Panc1 (cell line): ENCODE data around the gene CCDC50. TPM values are rescaled to one million over a fixed set of nuclear protein-coding genes. Genes with fewer than 3 reads are reported as not detected.
A peak's percentile ranks its signal among the peaks of the same experiment; 100 is the strongest.

Experiments used
- ATAC-seq: fragments of 200-7000 bp; cut with Tn5 transposase; 2 replicates; pipeline ENCODE4 v1.9.1; 2020; ENCODE audit warnings: mild to moderate bottlenecking, moderate library complexity
- BruUV-seq: library from RNA; stranded (reverse); fragments of 400-500 nt; replicated peaks from 2 replicates; lab custom pipeline; 2021; lab: Mats Ljungman, UMichigan
- CTCF ChIA-PET: fragments of 300-600 bp; sonication (Branson Sonifier 250); formaldehyde crosslinking; loops from one replicate; lab custom pipeline; 2022; ENCODE audit warnings: antibody characterized with exemption; lab: Charles Lee
- POLR2A ChIA-PET: fragments of 300-600 bp; sonication (Branson Sonifier 250); formaldehyde crosslinking; loops from one replicate; lab custom pipeline; 2022; ENCODE audit warnings: antibody characterized with exemption; lab: Charles Lee
- DNase-seq: peaks from one replicate; pipeline ENCODE4 v3.0.0-alpha.2; 2010; ENCODE audit warnings: low read depth, low spot score
- H3K27ac ChIP-seq: 2 replicates; pipeline ENCODE4 v1.5.1; 2011; ENCODE audit warnings: mild to moderate bottlenecking, low read length, inconsistent platforms
- H3K27me3 ChIP-seq: fragments of 200-500 bp; sonication (Bioruptor generic); 2 replicates; pipeline ENCODE4 v1.6.0; 2014; ENCODE audit warnings: low read length, inconsistent platforms; ENCODE audit not compliant: control insufficient read depth, insufficient read depth
- H3K36me3 ChIP-seq: fragments of 200-500 bp; sonication (Bioruptor generic); 2 replicates; pipeline ENCODE4 v1.5.1; 2014; ENCODE audit warnings: inconsistent platforms, mild to moderate bottlenecking, low read length, moderate library complexity; ENCODE audit not compliant: control insufficient read depth, insufficient read depth
- H3K4me1 ChIP-seq: 2 replicates; pipeline ENCODE4 v1.5.1; 2011; ENCODE audit warnings: inconsistent platforms, mild to moderate bottlenecking, low read length, moderate library complexity; ENCODE audit not compliant: control insufficient read depth, insufficient read depth
- H3K4me3 ChIP-seq, 2 experiments: 2 replicates each; pipeline ENCODE4 v1.5.1; 2011 to 2012; ENCODE audit warnings: low read depth in 2 of 2, low read length in 2 of 2, mild to moderate bottlenecking in 2 of 2, inconsistent platforms in 1 of 2, moderate library complexity in 1 of 2
- H3K9me3 ChIP-seq: fragments of 200-500 bp; sonication (Bioruptor generic); 2 replicates; pipeline ENCODE4 v1.5.1; 2014; ENCODE audit warnings: low read depth, mild to moderate bottlenecking, inconsistent platforms, low read length, moderate library complexity; ENCODE audit not compliant: control insufficient read depth, insufficient read depth
- POLR2AphosphoS5 ChIP-seq: IDR thresholded peaks from 2 replicates; pipeline ENCODE4 v1.6.1; 2012; ENCODE audit warnings: mild to moderate bottlenecking, low read depth, low read length, moderate library complexity
- SIN3A ChIP-seq: IDR thresholded peaks from 2 replicates; pipeline ENCODE4 v1.6.1; 2012; ENCODE audit warnings: low read depth, mild to moderate bottlenecking, low read length, moderate library complexity, borderline replicate concordance; ENCODE audit not compliant: insufficient read depth
- TCF7L2 ChIP-seq: IDR thresholded peaks from 2 replicates; pipeline ENCODE4 v1.6.1; 2011; ENCODE audit warnings: mild to moderate bottlenecking, low read depth, low read length, inconsistent platforms
- in situ Hi-C: cut with HindIII; loops from 2 replicates; pipeline ENCODE4 v1.10.0; 2016; ENCODE audit warnings: low sequenced_read_pairs, low pct_unique_long_range_greater_than_20kb
- intact Hi-C: fragments of 100-400 bp; cut with micrococcal nuclease; formaldehyde crosslinking; loops from one replicate; pipeline ENCODE4 v1.10.0; 2022; ENCODE audit not compliant: unreplicated experiment
- total RNA-seq: library from RNA; stranded (reverse); gene quantifications from one replicate; pipeline ENCODE4 v1.2.1, GENCODE V29; 2021; ENCODE audit not compliant: unreplicated experiment
- TF ChIP-seq, protein P1 (sequence below): fragments of 450-650 bp; IDR thresholded peaks from 2 replicates; pipeline ENCODE4 v1.5.1; 2017; ENCODE audit warnings: mild to moderate bottlenecking
- TF ChIP-seq, protein P2 (sequence below), 2 experiments: IDR thresholded peaks; 2 replicates each; pipeline ENCODE4 v1.6.1; 2011 to 2012; ENCODE audit warnings: low read depth in 2 of 2, control low read depth in 1 of 2, low read length in 1 of 2, mild to moderate bottlenecking in 1 of 2, moderate library complexity in 1 of 2; ENCODE audit not compliant: insufficient read depth in 1 of 2

CCDC50 gene
- total RNA-seq, 1 experiment from 2014 or later, result 89.3 TPM

DNA sequence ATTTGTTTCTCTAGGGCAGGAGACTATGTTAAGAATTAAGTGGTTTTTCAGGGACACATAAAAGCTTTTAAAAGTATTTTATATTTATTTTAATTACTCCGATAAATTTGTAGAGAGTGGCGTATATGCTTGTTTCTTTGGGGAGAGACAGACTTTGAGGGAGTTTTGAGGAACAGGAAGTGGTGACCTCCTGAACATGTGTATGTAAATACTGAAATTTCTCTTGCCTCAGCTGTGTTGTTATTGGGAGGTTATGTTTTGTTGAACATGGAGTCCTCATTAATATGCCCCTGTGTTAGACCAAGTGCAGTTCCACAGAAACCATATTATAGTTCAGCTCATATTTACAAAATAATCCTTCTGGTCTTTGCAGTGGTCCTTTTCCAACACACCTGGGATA, 42.9 kb downstream of the CCDC50 start:
- H3K27ac ChIP-seq, result no peak overlapping the region
- no peak for DNase-seq
- no peaks in the 10 kb centered on the region for H3K9me3 ChIP-seq
- H3K36me3 ChIP-seq, result peaks cover 10% of the 10 kb centered on the region
- TSS peak; percentile 4 for BruUV-seq
- H3K4me3 ChIP-seq, result no peak overlapping the region
- ATAC-seq, result no peak
- ChIA-PET CTCF (no interaction called here), POLR2A (no interaction called here)
- no peaks in the 10 kb centered on the region for H3K27me3 ChIP-seq
- peaks cover 15% of the 10 kb centered on the region for H3K4me1 ChIP-seq
- no peak for TF ChIP-seq SIN3A
- no peak for TF ChIP-seq TCF7L2
- TF ChIP-seq, protein P1, sequence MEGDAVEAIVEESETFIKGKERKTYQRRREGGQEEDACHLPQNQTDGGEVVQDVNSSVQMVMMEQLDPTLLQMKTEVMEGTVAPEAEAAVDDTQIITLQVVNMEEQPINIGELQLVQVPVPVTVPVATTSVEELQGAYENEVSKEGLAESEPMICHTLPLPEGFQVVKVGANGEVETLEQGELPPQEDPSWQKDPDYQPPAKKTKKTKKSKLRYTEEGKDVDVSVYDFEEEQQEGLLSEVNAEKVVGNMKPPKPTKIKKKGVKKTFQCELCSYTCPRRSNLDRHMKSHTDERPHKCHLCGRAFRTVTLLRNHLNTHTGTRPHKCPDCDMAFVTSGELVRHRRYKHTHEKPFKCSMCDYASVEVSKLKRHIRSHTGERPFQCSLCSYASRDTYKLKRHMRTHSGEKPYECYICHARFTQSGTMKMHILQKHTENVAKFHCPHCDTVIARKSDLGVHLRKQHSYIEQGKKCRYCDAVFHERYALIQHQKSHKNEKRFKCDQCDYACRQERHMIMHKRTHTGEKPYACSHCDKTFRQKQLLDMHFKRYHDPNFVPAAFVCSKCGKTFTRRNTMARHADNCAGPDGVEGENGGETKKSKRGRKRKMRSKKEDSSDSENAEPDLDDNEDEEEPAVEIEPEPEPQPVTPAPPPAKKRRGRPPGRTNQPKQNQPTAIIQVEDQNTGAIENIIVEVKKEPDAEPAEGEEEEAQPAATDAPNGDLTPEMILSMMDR, result no peak
- no peak for TF ChIP-seq POLR2AphosphoS5
- TF ChIP-seq, protein P2, sequence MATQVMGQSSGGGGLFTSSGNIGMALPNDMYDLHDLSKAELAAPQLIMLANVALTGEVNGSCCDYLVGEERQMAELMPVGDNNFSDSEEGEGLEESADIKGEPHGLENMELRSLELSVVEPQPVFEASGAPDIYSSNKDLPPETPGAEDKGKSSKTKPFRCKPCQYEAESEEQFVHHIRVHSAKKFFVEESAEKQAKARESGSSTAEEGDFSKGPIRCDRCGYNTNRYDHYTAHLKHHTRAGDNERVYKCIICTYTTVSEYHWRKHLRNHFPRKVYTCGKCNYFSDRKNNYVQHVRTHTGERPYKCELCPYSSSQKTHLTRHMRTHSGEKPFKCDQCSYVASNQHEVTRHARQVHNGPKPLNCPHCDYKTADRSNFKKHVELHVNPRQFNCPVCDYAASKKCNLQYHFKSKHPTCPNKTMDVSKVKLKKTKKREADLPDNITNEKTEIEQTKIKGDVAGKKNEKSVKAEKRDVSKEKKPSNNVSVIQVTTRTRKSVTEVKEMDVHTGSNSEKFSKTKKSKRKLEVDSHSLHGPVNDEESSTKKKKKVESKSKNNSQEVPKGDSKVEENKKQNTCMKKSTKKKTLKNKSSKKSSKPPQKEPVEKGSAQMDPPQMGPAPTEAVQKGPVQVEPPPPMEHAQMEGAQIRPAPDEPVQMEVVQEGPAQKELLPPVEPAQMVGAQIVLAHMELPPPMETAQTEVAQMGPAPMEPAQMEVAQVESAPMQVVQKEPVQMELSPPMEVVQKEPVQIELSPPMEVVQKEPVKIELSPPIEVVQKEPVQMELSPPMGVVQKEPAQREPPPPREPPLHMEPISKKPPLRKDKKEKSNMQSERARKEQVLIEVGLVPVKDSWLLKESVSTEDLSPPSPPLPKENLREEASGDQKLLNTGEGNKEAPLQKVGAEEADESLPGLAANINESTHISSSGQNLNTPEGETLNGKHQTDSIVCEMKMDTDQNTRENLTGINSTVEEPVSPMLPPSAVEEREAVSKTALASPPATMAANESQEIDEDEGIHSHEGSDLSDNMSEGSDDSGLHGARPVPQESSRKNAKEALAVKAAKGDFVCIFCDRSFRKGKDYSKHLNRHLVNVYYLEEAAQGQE (IDR thresholded peaks at IDR 0.05; ENCODE audit: insufficient read depth in 1 of 2, low read depth in 2 of 2, low read length in 1 of 2), result no peak
- intact Hi-C loops, result no loop called here
- in situ Hi-C loops, result no loop called here

DNA sequence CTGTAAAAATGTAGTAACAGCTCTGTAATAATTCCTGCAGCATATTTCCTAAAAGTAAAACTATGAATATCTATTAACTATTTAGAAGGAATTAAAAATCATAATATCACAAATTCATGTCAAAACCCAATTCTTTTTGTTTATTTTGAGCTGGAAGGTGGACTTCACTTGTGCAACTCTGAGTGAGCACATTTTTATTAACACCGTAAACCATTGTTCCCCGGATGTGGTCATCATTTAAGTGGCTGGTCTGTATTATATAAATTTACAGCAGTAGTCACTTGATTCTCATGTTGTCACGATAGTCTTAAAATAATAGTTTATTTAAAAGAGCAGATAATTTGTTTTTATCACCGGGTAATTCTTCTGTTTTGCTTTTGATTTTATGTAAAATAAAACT, 44.1 kb downstream of the CCDC50 start:
- no peak for TF ChIP-seq SIN3A
- TF ChIP-seq, protein P1, result no peak
- TF ChIP-seq POLR2AphosphoS5, result no peak
- TF ChIP-seq TCF7L2, result no peak
- TF ChIP-seq, protein P2 (IDR thresholded peaks at IDR 0.05; ENCODE audit: insufficient read depth in 1 of 2, low read depth in 2 of 2, low read length in 1 of 2), result no peak
- H3K4me3 ChIP-seq, result no peak overlapping the region
- no peak overlapping the region for H3K27ac ChIP-seq
- intact Hi-C loops (no loop called here), in situ Hi-C loops (no loop called here)
- ChIA-PET POLR2A (no interaction called here), CTCF (no interaction called here)
- BruUV-seq, result no TSS peak
- ATAC-seq (no peak), DNase-seq (no peak)
- no peaks in the 10 kb centered on the region for H3K9me3 ChIP-seq
- peaks cover 13% of the 10 kb centered on the region for H3K36me3 ChIP-seq
- peaks cover 27% of the 10 kb centered on the region for H3K4me1 ChIP-seq
- no peaks in the 10 kb centered on the region for H3K27me3 ChIP-seq
